NCI-H2196 treated with DMSO at 0.1 percent for 48 hours (cell line): ENCODE data around the gene C4B.
"Not testable (repeated sequence)": the region's sequence is repeated elsewhere in the genome, so short reads cannot be mapped to it uniquely, and the experiment has no call there.

Experiments
- DNase-seq: peaks from one replicate; lab custom pipeline; 2025; ENCODE audit not compliant: unreplicated experiment; lab: John Stamatoyannopoulos, UW

The C4B gene

GRCh38 chr6:32014547-32014946 is at the start of gene C4B:
Gene C4B (plus strand): TSS chr6:32014795. CDS start chr6:32014846, 51 bp downstream.
- not testable (repeated sequence) for DNase-seq

GRCh38 chr6:31965700-31966099 is 48.9 kb upstream of the C4B start:
- DNase-seq = no peak

GRCh38 chr6:31966506-31966905 is 48.1 kb upstream of the C4B start:
- no peak for DNase-seq

GRCh38 chr6:31966997-31967925 is 47.3 kb upstream of the C4B start:
- no peak for DNase-seq

- DNase-seq = no peak
Measured at GRCh38 chr6:31967926-31968320, 46.7 kb upstream of the C4B start.

GRCh38 chr6:31968326-31968725 is 46.3 kb upstream of the C4B start:
- DNase-seq = no peak

- DNase-seq = no peak
Measured at GRCh38 chr6:31968791-31969711, 45.5 kb upstream of the C4B start.

- no peak for DNase-seq
Measured at GRCh38 chr6:31969712-31970603, 44.6 kb upstream of the C4B start.

- DNase-seq = peak; percentile 58
Measured at GRCh38 chr6:31970604-31971271, 43.9 kb upstream of the C4B start.

GRCh38 chr6:31971279-31971992 is 43.2 kb upstream of the C4B start:
- no peak for DNase-seq

GRCh38 chr6:31971993-31972708 is 42.4 kb upstream of the C4B start, which contains the start of gene DXO:
Gene DXO (minus strand): TSS chr6:31972138. CDS start chr6:31971675, 463 bp downstream.
- peak; percentile 99 for DNase-seq

- DNase-seq = no peak
Measured at GRCh38 chr6:31972709-31973350, 41.8 kb upstream of the C4B start.

GRCh38 chr6:31976065-31976464 is 38.5 kb upstream of the C4B start:
- not testable (repeated sequence) for DNase-seq

GRCh38 chr6:31977816-31978431 is 36.7 kb upstream of the C4B start:
- no peak for DNase-seq

GRCh38 chr6:31978831-31979230 is 35.8 kb upstream of the C4B start:
- no peak for DNase-seq

- DNase-seq = no peak
Measured at GRCh38 chr6:31979238-31979898, 35.2 kb upstream of the C4B start.

GRCh38 chr6:31980195-31980876 is 34.3 kb upstream of the C4B start:
- not testable (repeated sequence) for DNase-seq
